Activated CD4-positive, CD25-positive, alpha-beta regulatory T cell treated with anti-CD3 and anti-CD28 coated beads, Interleukin-2, amount 50 U/mL, for 24 hours (primary cell): ENCODE measurements around the gene MRPL45.

Experiments
- ATAC-seq, 2 donors: fragments of 150-1000 bp; cut with Tn5 transposase; one replicate each; pipeline ENCODE4 v1.10.0; 2021; ENCODE audit warnings: mild to moderate bottlenecking in 1 of 2, moderate library complexity in 1 of 2

Gene MRPL45

DNA sequence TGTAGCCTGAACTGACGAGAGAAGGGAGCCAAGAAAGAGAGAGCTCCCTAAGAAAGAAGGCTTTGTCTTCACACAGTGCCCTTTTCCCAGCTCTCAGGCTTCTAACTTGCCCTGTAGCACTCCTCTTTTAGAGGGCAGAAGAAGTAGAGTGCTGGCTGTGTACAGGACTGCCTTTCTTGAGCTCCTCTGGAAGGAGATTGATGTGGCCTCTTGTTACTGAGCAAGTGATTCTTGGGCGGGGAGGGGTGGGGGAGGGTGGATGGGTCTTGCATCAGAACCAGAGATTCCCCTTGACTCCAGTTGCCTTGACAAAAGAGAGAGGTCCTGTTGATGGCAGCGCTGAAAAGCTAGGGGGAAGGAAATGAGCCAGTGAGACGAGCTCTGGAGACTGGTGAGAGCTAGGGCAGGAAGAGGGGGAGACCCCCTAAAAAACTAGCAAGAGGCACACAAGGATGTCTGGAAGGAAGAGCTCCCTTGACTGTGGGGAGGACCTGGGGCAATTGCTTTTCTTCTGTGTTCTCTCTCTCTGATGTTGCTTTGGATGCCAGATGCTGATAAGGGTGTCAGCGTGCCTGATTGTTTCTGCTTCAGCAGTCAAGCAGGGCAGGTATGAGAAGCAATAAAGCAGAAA is 28.4 kb downstream of the MRPL45 start:
- ATAC-seq = no peak

DNA sequence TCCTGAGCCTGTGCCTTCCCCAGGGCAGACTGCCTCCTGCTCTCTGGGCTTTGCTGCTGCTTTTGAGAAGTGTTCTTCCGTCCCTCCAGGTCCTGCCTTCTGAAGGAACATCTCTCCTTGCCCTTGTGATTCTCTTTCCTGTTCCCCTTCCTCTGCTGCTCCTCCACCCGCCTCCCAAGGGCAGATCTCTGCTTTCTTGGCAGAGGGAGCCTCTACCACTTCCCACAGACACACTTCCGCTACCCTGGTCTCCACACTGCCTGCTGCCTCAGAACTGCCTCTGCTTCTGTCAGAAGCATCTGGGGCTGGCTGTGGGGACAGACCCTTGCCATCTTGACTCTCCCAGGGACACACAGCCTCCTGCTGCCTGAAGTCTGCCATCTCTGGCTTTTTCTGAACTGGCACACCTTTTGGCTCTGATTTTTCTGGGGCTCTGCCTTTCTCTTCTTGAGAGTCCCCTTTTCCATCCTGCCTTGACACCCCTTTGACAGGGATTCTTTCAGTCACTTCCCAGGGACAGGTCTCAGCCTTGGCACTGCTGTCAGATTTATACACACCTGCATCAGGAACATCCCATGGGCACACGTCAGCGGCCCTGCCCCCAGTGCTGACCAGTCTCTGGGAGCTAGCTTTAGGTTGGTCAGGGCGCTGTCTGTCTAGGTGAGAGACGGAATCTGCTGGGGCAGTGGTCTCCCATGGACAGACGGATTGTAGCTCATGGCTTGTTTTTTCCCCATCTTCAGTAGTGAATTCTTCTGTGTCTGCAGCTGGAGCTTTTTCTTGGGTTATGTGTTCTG is 30.2 kb downstream of the MRPL45 start:
- ATAC-seq = peak in 1 of 2 donors; percentile 27

DNA sequence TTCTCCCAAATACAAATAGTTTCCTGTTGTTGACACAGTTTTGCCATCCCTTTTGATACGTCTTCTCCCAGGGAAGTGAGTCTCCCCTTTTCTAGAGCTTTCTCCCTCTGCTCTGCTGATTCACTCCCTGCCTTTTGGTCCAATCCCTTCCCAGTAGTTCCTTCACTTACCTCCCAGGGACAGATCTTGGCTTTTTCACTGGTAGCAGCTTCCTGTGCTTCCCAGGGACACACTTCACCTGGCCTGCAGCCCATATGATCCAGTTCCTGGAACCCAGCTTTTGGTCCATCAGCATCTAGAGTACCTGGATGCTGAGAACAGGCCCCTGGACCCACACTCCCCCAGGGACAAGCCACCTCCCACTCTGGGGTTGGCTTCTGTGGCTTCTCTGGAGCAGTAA is 31.0 kb downstream of the MRPL45 start:
- no peak for ATAC-seq

DNA sequence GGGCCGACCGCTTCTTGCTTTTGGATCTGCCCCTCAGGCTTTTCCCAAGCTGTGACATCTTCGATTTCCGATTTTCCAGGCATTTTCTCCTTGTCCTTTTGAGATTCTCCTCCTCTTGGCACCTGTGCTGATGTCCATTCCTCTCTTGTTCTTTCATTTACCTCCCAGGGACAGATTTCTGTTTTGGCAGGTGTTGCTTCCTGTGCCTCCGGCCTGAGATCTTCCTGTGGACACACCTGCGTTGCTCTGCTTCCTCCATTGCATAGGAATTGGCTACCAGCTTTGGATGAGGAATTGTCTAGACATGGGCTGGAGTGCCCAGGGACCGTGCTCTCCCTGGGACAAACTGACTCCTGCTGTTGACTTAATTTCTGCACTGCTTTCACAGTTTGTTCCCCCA is 31.7 kb downstream of the MRPL45 start:
- no peak for ATAC-seq

DNA sequence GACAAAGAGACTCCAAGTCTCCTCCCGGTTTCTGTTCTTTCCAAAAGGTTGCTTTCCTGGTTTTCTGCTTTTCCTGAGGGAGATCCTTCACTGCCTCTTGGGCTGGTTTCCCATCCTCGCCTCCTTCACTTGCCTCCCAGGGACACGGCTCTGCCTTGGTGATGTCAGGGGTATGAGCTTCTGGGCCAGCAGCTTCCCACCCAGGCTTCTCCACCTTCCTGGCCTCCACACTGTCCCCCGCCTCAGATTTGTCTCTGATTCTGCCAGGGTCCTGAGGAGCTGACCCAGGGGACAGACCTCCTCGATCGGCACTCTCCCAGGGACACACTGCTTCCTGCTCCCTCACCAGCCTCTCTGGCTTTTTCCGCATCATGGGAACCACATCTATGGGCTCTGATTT is 32.3 kb downstream of the MRPL45 start:
- ATAC-seq = no peak

DNA sequence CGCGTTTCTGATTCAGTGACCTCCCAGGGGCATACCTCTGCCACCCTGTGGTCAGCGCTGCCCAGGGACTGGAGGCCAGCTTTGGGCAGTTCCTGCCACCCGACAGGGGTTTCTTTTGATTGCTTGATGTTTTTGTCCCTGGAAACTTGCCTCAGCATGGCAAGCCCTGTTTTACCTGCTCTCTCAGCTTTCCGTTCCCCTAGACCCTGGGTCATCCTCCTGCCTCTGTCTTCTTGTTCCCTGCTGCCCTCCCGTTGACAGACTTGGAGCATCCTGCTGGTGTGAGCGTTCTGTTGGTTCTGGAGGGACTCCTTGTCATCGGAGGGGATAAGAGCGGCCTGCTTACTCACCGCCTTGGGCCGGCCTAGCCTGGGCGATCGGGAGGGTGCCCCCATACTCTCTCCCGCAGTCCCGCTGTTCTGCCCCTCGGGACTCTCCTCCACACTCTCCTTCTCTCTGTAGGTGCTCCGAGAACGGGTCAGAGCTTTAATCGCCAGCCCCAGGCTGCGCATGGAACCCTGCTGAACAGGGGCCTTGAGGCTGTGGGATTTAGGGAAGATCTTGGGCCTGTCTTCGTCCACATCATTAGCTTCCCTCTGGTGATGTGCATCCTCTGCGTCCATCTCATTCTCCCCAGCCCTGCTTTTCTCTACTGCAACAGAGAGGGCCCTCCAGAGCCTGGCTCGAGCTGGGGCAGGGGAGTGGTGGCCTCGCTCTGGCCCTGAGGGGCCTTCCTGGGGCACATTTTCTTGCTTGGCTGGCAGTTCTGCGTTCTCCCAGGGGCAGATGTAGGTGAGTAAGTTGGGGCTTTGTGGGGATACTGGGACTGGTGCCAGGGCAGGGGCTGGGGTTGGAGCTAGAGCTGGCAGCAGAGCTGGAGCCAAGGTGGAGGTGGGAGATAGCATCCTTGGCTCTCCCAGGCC is 33.1 kb downstream of the MRPL45 start:
- ATAC-seq = no peak

DNA sequence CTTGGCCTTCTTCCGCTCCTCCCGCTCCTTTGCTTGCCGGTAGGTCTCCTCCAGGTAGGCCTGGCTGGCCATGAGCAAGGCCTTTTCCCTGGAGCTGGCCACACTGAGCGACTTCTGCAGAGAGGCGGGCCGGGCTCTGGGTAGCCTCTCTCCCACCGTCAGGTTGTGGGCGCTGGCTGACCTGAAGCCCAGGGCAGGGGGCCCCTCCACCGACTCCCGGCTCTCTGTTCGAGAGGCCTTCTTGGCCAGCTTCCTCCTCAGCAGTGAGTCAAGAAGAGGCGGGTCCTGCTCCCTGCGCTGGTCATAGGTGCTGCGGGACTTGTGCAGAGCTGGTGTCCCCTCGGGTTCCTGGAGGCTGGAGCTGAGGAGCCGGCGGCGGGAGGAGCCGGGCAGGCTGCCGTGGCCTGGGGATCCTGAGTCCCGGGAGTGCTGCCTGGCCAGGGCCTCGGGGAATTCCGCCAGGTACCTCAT is 34.0 kb downstream of the MRPL45 start:
- ATAC-seq = no peak

DNA sequence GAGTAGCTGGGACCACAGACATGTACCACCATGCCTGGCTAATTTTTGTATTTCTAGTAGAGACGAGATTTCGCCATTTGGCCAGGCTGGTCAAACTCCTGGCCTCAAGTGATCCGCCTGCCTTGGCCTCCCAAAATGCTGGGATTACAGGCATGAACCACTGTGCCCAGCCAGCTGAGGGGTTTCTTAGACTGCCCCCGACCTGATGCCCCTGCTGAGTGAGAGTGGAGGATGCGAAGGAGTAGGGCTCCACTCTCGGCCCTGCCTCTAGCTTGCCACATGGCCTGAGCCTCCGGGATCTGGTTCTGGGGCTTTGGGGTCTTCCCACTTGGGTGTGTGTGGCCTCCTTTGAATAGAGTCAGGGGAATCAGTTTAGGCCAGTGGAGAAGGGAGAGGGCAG is 35.8 kb downstream of the MRPL45 start:
- no peak for ATAC-seq

DNA sequence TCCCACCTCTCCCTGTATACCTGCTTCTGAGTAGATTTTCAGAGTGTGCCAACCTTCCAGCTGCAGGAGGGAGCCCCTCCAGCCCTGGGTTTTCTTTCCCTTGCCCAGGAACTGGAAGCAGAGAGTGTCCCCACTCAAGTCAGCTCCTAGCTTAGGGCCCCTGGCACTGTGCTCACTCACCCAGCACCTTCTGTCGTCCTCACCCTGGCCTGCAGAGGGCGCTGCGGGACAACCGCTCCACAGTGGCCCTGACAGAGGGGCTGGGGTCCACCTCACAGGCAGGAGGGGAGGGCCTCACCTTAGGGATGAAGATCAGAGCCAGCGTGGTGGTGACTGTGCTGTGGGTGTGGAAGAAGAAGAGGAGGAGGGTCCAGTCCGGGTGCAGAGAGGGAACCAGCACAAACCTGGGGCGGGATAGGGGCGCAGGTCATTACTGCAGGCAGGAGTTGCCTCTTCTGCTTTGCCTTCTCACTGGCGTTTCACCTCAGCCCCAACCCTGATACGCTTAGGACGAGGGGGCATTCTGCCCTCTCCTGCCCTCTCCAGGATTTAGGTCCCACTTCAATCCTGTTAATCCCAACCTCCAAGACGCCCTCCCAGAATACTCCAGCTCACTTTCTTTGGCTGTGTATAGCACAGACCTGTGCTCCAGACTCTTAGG is 36.8 kb downstream of the MRPL45 start:
- peak in 1 of 2 donors; percentile 17 for ATAC-seq

DNA sequence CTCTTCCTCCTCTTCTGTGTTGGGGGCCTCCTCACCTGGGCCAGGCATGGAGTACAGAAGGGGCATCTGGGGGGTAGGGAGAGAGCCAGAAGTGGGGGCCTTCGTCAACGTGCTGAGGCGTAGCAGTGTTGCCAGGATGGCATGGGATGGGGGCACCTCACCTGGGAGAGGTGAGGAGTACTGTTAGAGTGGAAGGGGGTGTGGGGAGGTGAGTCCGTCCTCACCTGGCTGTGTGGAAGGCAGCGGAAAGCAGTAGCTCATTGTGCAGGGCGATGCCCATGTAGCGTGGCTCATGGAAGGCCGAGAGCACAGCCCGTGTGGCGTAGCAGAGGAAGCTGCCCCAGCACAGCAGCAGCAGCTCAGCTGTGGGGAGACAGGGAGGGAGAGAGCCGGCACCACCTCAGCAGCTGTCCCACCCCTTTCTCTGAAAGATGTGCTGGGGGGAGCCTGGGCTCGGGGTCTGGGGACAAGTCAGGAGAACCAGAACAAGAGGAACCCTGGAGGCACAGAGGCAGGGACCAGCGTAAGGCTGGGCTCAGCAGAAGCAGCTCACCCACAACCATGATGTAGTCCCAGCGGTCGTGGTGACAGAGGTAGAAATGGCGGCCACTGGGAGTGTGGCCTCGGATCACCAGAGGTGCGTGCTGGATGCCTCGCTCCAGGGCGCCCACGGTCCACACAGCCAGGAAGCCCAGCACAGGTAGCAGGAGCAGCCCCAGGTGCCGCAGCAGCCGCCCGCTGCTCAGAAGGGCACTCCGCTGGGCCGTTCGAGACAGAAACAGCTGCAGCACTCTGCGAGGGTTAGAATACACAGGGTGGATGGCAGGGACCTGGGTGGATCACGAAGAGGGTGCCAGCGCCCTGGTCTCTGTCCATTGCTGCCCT is 37.8 kb downstream of the MRPL45 start:
- ATAC-seq = no peak

DNA sequence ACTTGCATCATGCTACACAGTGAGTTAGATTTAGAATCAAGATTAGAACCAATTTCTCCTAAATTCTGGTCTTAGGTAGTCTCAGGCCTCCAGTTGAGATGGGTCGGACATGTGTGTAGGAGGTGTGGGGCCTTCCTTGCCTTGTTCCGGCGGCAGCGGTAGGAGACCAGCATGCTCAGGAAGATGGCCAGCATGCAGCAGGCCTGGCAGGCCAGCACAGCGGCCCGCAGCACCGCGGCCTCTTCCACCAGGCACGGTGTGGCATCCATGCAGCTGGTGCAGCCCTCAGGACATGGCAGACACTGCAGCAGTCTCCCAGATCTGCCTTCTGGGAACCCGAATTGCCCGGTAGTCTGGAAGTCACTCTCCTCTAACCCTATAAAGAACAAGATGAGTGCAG is 39.9 kb downstream of the MRPL45 start:
- ATAC-seq = no peak

DNA sequence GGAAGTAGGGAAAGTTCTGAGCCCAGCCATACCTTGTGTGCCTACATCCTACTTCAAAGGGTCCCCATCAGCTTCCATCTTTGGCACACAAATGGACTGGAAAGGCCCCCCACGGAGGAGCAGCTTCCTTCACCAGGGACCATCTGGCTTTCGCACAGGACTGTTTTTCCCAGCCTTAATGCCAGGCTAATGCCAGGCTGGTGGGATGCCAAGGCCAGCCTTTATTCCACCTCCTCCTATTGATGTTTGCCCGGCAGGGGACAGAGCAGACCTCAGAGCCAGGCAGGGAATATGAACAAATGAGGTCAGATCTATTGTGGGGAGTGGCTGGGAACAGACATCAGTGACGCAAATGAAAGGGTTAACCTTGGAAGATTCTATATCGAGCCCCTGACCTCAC is 41.1 kb downstream of the MRPL45 start:
- no peak for ATAC-seq

DNA sequence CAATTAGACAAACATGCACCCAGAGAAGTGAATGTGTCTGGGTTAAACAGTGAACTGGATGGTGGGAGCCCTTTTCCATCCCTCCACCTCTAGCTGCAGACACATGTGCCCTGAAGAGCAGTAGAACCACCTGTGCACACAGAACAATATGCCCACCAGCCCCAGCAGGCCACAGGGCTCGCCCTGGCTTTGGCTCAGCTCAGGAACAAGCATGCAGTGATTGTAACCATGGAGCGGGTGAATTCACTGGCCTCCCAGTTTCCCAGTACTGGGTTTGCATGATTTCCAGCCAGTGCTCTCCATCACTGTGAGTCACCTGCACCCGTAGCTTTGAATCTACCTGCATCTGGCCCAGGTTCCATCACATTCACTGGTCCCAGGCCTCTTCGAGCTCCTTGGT is 41.6 kb downstream of the MRPL45 start:
- ATAC-seq = no peak

DNA sequence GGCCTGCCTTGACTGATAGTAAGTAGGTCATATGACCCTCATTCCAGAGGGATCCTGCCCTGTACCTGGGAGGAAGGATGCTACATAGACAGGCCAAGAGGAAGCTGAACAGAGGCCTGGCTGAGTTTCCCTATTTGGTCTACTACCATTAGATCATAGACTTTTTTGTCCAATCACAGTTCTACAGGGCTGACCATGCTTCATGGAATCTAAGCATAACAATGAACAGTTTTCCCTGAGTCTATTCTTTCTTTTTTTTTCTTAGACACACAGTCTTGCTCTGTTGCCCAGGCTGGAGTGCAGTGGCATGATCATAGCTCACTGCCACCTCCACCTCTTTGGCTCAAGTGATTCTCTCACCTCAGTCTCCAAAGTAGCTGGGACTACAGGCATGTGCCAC is 42.9 kb downstream of the MRPL45 start:
- ATAC-seq = no peak

DNA sequence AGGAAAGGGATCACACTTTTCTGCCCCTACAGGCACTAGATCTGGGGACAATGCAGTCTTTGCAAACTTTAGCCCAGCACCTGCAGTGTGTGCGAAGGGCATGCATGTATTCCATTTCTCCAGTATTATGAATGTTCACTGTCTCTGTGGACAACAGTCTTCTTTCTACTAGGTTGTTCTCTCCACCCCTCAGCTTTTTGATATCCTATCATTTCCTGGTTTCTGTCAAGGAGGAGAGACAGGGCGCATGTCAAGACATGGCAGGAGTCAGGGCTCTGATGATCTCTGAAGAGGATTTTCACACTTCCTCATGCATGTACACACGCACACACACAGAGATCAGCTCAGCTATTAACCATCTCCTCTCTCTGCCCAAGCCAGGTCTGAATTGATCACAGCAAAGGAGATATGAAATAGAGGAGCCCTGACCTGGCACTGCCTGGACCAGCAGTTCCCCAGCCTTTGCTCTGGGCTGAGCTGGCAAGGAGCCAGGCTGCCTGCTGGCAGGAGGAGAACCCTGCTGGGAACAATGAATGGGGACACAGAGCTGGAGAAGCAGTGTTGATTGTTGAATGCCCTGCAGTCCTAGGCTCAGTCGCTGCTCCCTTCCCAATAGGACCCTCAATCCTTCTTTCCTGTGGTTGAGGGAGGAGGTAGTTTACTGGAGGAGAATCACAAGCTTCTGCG is 44.2 kb downstream of the MRPL45 start:
- no peak for ATAC-seq

DNA sequence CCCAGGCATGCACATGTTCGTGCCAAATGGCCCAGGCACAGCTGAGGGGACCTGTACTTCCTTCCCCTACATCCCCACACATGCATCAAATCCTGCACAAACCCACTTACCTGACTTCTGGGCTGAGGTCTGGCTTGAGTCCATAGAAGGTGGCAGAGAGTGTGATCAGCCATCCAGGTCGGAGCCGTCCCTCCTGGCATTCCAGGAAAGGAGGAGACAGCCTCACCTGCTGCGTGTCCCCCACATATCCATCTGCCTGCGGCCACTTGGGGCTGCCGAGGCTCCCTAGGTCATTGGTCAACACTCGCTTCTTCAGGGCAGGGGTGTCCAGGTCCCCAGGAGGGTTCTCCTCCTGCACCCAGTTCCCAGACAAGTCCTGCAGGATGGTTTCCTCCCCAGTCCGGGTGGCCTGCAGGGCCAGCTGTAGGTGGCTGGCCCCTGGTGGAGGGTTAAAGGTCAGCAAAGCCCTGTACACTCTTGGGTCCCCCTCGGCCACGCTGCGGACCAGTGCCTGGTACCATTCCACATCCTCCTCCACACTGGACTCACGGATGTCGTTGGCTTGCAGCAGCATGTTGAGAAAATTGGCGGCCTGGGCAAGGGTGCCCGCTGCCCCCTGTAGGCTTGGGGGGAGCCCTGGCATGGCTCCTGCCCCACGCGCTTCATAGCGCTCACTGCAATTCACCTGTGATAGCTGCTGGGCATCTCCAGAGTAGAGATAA is 46.1 kb downstream of the MRPL45 start:
- no peak for ATAC-seq

DNA sequence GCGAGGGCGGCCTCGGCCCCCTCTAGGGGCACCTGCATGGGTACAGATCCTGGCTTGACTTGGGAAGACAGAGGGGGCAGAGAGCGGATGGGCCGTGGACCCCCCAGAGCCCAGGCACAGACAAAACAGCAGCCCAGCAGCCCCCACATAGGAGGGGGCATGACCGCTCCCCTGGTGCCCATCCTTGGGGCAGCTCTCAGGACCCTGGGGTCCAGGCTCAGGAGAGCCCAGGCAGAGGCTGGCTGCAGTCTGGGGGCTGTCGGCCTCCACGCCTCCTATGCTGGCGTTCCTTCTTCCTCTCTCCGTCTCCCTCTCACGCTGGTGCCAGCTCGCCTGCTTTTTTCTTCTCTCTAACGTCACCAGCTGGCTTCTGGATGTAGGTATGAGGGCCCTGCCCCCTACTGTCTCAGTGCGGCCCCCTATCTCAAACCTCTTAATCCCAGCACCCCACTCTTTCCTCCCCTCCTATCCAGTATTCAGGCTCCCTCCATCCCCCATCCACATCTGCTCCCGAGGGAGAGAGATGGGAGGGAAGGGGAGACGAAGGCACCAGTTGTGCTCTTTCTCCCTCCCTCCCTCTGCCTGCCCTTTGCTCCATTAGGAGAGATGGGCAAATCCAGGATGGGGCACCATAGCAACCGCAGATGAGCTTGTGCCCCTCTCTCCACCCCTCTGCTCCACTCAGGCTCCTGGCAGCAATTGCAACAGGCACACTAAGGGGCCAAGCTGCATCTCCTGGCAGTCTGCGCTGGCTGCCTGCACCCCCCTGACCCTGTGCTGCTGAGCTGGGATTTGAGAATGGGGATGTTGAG is 46.8 kb downstream of the MRPL45 start, which contains the start of gene GPR179:
TSS of gene GPR179 (minus strand) at position 349 of the 812 bp plus-strand sequence. CDS start at position 182, 167 bp downstream.
- ATAC-seq = no peak

DNA sequence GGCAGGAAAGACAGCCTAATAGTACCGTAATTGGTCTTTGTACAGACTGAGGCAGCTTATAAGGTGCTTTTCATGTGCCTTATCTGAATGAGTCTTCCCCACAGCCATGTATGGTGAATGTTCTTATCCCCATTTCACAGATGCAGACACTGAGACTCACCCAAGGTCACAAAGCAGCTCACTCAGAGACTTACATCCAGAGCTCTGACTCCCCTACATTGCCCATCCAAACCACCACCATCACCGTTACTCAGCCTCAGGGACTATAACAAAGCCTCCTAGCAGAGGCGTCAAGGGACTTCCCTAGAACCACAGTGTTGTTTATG is 47.4 kb downstream of the MRPL45 start:
- no peak for ATAC-seq

DNA sequence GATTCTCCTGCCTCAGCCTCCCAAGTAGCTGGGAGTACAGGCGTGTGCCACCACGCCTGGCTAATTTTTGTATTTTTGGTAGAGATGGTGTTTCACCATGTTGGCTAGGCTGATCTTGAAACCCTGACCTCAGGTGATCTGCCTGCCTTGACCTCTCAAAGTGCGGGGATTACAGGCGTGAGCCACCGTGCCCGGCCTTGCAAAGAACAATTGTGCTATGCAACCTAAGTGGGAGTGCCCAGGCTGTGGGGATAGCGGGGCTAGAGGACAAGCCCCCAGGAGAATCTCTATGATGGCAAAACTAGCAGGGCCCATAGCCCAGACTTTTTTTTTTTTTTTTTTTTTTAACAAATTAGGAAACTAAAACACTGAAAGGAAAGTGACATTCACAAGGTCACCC is 48.8 kb downstream of the MRPL45 start:
- ATAC-seq = no peak
